NCI-H2196 treated with DMSO at 0.1 percent for 48 hours (cell line): ENCODE measurements around the gene ACYP2.

ENCODE experiments used
- DNase-seq: peaks from one replicate; lab custom pipeline; 2025; ENCODE audit not compliant: unreplicated experiment; lab: John Stamatoyannopoulos, UW

Gene ACYP2

DNA sequence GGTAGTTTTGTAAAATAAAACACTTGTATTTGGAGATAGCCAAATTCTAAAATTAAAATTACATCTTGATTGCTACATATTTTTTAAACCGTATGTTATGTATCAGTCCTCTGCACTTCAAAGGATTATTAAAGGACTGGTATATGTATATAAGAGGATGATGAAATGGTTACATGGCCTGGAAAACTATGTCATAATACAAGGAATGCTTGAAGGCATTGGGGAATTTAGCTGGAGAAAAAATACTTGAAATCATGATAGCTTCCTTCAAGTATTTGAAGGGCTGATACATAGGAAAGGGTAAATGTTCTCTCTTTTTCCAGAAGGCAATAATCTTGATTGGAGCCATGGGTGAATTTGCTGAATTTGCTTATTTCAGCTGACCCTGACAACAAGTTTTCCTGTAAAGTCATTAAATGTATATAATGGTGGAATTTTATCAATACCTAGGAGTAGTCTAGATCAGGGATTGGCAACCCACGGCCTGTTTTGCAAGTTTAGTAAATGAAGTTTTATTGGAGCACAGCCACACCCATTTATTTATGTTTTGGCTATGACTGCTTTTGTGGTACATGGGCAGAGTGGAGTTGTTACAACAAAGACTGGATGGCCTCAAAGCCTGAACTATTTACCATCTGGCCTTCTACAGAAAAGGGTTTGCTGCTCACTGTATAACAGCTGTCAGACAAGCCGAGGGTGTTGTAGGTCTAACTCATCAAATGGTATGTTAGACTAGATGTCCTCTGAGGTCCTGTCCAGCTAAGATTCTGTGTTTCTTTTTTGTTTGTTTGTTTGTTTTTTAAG is 34.4 kb downstream of the ACYP2 start:
- DNase-seq, result no peak

GRCh38 chr2:54158311-54158710 is 42.9 kb downstream of the ACYP2 start:
- no peak for DNase-seq

GRCh38 chr2:54161660-54162424 is 46.4 kb downstream of the ACYP2 start:
- DNase-seq, result no peak

DNA sequence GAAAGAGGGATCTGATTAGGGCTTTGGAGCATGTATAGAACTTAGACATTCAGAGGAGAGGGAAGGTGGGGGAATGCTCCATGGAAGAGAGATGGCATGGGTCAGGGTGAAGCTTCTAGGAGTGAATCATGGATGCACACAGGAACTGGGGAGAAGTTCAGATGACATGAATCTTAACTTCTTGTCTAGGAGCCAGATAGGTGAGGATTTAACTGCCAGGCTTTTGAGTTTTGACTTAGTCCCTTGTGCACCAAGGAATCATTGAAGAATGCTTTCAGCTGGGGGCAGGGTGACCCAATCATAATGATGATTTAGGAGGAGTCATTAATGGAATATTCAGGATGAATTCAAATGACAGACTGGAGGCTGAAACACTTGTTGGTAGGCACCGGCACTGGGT is 48.7 kb downstream of the ACYP2 start:
- DNase-seq, result no peak

DNA sequence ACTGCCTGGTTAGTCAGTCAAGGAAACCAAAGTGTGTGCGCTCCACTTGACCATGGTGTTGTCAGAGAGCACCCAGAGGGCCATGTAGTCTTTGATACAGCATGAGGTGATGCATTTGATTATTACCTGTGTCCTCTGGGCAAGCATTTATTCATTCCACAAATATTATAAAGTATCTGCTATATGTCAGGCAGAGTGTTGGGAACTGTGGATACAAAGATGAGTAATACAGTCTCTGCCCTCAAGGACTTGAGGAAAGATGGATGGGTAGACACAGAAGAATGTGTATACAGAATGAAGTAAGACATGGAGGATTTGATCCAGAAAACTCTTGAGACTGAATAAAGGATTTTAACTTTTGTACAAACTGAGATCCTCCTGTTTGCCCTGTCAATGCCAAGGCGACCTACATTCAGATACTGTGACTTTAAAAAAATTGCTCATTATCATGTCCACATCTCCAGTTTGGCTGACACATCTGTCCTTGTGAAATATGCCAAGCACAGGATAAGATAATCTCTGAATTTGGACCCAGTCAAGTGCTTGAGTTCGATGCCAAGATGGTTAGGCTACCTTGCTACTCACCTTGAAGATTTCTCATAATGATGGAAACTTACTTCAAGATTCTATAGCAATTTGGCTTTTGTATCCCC is 50.8 kb downstream of the ACYP2 start:
- no peak for DNase-seq

DNA sequence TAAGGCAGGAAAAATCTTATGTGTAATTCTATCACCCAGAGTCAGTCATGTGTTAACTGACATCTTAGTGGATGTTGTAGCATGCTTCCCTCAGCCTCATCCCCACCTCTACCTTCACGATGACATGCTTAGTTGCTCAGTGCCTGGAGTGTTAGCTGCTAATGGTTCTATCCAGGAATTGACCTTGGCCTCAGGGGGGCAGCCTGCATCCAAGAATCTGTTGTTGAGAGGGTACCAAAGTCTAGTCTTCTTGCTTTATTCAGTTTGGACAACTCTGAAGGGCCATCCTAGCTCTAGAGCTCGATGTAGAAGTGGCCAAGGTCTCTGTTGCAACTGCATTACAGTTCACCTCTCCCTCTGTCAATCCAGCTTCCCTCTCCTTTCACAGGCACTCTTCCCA is 61.2 kb downstream of the ACYP2 start:
- no peak for DNase-seq

GRCh38 chr2:54183281-54183680 is 67.9 kb downstream of the ACYP2 start:
- DNase-seq, result no peak

GRCh38 chr2:54183972-54184371 is 68.6 kb downstream of the ACYP2 start:
- DNase-seq, result no peak

- no peak for DNase-seq
These were observed 69.7 kb downstream of the ACYP2 start for GRCh38 chr2:54185105-54185504.

DNA sequence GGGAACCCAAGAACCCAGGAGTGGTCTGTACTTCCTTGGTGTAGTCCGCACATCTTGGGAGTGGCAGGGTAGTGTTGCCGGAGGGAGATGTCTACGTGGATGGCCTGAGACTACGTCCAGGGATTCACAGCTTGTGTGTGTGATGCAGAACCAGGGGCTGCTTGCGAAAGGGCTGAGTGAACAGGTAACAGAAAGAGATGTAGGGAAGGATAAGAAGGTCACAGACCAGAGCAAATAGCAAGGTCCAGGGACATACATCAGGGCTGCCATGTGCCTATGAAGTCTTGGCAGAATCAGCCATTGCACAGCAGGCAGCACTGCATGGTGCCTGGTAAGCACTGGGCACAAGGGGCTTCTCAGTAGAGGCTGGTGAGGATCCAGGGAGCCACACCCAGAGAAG is 71.9 kb downstream of the ACYP2 start:
- DNase-seq, result no peak

DNA sequence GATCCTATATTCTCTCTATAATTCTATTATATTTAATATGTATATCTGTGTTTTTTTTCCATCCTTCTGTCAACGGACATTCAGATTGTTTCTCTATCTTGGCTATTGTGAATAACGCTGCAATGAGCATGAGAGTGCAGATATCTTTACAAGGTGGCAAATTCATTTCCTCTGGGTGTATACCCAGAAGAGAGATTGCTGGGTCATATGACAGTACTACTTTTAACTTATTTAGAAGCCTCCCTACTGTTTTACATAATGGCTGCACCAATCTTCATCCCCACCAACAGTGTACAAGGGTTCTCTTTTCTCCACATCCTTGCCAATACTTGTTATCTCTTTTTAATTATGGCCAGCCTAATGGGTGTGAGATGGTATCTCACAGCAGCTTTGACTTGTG is 74.1 kb downstream of the ACYP2 start:
- DNase-seq, result no peak

DNA sequence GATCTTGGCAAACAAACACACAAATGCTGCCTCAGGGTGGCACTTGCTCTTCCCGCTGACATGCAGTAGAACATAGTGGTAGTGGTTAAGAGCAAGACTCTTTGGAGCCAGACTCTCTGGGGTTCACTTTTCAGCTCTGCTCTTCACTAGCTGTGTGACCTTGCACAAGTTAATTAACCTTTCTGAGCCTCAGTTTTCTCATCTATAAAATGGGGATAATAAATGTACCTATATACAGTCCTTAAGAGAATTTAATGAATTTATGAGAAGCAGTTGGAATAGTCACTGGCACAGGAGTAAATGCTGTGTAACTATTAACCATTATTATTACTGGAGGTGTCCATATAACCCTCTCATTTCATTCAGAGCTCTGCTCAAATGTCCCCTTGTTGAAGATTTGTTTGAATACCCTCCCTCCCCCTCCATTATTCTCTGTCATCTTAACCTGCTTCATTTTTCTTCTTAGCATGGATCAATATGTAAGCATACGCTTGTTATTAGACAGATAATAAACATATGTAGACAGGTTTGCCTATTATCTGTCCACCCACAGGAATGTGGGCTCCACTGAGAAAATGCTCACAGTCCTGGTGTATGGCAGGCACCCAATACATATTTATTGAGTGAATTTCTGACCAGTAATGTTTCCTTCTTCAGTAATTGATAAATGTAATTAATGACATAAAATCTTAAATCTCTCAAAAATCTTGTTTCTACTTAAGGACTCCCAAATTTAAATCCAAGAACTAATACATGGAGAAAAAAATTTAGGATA is 76.1 kb downstream of the ACYP2 start:
- DNase-seq, result no peak

DNA sequence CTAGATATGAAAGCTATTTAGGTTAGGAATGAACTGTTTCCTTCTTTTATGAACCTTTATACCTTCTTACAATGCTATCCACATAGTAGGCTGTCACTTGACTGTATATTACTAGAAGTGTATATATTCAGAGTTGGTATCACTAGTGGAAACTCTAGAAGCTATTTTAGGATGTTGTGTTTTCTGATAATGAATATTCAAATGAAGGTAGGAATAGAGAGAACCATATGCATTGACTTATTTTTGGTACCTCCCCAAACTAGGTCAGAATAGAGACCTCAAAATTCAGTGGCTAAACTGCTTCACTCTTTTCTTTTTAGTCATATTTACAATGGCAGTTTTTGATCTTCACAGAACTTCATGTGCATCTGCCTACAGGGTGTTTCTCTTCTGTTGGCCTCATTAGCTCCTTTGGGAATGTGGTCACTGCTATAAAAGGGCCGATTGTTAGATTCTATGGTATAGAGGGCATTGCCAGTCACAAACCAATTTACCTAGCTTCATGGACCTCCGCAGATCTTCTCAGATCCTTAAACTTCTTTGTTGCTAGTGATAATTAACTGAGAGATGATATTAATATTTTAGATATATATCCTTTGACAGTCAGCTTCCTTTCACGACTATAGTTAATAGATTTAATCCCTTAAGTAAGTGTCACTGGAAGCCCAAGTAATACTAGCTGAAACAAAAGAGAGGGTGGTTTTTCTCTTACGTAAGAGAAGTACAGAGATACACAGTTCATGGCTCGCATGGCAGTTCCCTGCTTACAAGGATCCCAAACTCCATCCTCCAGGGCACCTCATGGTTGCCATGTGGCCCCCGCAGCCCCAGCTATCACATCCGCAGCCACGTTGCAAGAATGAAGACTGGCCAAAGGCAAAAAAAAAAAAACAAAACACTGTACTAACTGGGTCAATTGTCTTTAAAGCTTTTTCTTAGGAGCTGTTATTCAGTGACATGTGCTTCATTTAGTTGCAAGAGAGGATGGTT is 79.6 kb downstream of the ACYP2 start:
- DNase-seq, result no peak

- no peak for DNase-seq
These were observed 81.2 kb downstream of the ACYP2 start for GRCh38 chr2:54196646-54197045.

DNA sequence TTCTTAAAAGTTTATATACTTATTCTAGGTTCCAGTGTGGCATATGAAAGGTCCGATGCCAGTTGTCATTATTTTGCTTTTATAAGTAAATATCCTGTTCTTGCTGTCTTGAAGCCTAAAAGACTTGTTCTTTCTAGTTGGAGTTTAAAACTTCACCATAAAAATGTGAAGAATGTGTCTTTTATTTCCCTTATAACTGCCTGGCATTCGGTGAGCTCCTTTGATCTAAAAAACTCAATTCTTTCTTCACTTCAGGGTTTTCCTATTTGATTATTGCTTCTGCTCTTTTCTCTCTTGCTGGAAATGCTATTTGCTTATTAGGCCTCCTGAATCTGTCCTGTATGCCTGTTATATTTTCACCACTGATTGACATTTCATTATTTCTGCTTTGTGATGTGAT is 89.1 kb downstream of the ACYP2 start:
- DNase-seq, result no peak

DNA sequence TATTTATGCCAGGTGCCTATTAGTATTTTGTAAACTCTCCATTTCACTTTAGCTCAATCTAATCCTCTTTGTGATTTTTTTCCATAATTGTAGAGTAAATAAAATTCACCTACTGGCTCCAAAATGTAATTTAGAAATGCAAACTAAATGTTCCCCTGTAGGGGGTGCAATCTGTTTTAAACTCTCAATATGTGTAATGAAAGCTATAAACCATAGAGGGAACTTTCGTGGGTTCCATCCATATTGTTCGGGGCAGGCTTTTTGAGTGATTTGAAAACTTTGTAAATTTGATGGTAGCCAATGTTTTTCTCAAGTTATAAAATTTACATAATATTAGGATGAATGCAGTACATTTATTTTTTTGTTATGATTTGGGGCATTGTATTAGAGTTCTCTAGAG is 91.2 kb downstream of the ACYP2 start:
- no peak for DNase-seq

GRCh38 chr2:54207666-54208195 is 92.3 kb downstream of the ACYP2 start:
- no peak for DNase-seq

DNA sequence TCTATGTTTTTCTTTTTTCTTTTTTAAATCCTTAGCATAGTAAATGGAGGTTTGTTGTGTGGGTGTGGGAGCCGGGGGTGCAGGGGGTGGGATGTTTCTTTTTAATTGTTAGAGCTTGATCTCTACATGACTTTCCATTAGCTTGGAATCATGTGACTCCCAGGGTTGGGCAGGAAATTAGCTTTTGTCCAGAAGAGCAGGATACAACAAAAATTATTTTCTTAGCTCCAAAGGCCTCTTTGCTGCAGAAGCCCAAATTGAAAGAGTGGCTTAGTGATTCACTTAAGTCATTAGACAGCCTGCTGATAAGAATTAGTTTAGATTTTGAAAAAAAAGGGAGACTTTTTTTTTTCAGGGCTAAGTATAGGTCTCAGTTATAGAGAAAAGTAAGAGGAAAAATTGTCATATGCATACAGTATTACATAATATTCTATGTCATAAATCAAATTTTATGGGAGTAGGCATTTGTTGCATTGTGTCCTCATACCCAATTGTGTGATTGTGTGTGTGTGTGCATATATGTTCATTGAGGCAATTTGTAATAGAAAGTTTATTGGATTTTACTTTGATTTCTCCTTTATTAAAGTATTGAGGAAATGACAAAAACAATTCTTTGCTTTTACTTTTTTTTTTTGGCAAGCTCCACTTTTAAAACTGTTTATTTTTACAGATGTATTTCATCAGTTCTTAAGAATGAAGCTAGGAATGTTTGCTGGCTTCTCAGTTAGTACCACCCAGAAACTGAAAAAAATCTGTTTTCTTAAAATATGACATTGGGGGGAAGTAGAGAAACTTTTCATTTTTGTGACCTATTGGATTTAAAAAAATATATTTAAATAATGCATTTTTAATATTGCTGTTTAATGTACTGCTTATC is 93.2 kb downstream of the ACYP2 start:
- DNase-seq, result no peak

- DNase-seq, result no peak
These were observed 94.0 kb downstream of the ACYP2 start for GRCh38 chr2:54209379-54209778.
